Posterior vena cava (tissue), 2 donors: ENCODE data around the gene ANKRD2. TPM values are rescaled to one million over a fixed set of nuclear protein-coding genes. Genes with fewer than 3 reads are reported as not detected.
"Not testable (repeated sequence)": the region's sequence is repeated elsewhere in the genome, so short reads cannot be mapped to it uniquely, and the experiment has no call there.

Experiments used
- DNase-seq: peaks from one replicate; pipeline ENCODE4 v3.0.0-alpha.2; 2020; ENCODE audit warnings: low spot score
- intact Hi-C, 2 donors: fragments of 100-400 bp; cut with DNase I; formaldehyde crosslinking; loops; one replicate each; pipeline versions ENCODE4 v1.14.1 to v1.14.2; 2022 to 2023
- total RNA-seq, 2 donors: library from RNA; stranded (reverse); fragmentation: NEBNext Ultra II Directional; extraction: Animal tissue kit (Norgen Biotek cat#: 25700); gene quantifications; one replicate each; pipeline ENCODE4 v1.2.1, GENCODE V29; 2021
- donor health status: DM: yes; HTN: yes; CAD: no.
- donor health status: DM: yes; HTN: yes; CAD: no.

ANKRD2 gene
- total RNA-seq, 2 donors from 2014 or later: 0.67 to 1.1 TPM

- intact Hi-C loops: loop anchor here in 1 of 2 donors (10.0 kb wide), 1 partner anchor 78 kb away; no protein-coding TSS in a partner anchor
- DNase-seq: peak; percentile 92
Measured at GRCh38 chr10:97542169-97543024, 30.2 kb upstream of the ANKRD2 start.

- intact Hi-C loops: loop anchor here in 1 of 2 donors (10.0 kb wide), 1 partner anchor 78 kb away; no protein-coding TSS in a partner anchor
- peak; percentile 95 for DNase-seq
Measured at GRCh38 chr10:97543025-97543546, 29.5 kb upstream of the ANKRD2 start.

- DNase-seq: peak; percentile 64
- intact Hi-C loops: loop anchor here in 1 of 2 donors (10.0 kb wide), 1 partner anchor 82 kb away; no protein-coding TSS in a partner anchor
Measured at GRCh38 chr10:97546456-97547270, 25.9 kb upstream of the ANKRD2 start.

GRCh38 chr10:97547271-97547600 lies 25.3 kb upstream of the ANKRD2 start:
- intact Hi-C loops: loop anchor here in 1 of 2 donors (10.0 kb wide), 1 partner anchor 82 kb away; no protein-coding TSS in a partner anchor
- DNase-seq: peak; percentile 29

GRCh38 chr10:97547962-97548361 lies 24.6 kb upstream of the ANKRD2 start:
- peak; percentile 16 for DNase-seq
- intact Hi-C loops: loop anchor here in 1 of 2 donors (10.0 kb wide), 1 partner anchor 83 kb away; no protein-coding TSS in a partner anchor

- peak; percentile 50 for DNase-seq
- intact Hi-C loops: loop anchor here in 1 of 2 donors (10.0 kb wide), 1 partner anchor 84 kb away; no protein-coding TSS in a partner anchor
Measured at GRCh38 chr10:97548828-97549455, 23.6 kb upstream of the ANKRD2 start.

- peak; percentile 67 for DNase-seq
- intact Hi-C loops: loop anchor here (10.0 kb wide), 1 partner anchor 85 kb away; no protein-coding TSS in a partner anchor
Measured at GRCh38 chr10:97549587-97550322, 22.8 kb upstream of the ANKRD2 start.

- DNase-seq: peak; percentile 68
Measured at GRCh38 chr10:97550336-97551149, 22.0 kb upstream of the ANKRD2 start.

GRCh38 chr10:97551271-97551670 lies 21.3 kb upstream of the ANKRD2 start:
- peak; percentile 20 for DNase-seq
- intact Hi-C loops: loop anchor here in 1 of 2 donors (10.0 kb wide), 1 partner anchor 86 kb away; no protein-coding TSS in a partner anchor

More at GRCh38 chr10:97550336-97551149, 22.0 kb upstream of the ANKRD2 start:
- intact Hi-C loops: loop anchor here in 1 of 2 donors (10.0 kb wide), 1 partner anchor 86 kb away; no protein-coding TSS in a partner anchor

- DNase-seq: peak; percentile 88
- intact Hi-C loops: loop anchor here in 1 of 2 donors (10.0 kb wide), 1 partner anchor 89 kb away; no protein-coding TSS in a partner anchor
Measured at GRCh38 chr10:97553575-97554031, 19.0 kb upstream of the ANKRD2 start.

GRCh38 chr10:97554336-97554735 lies 18.2 kb upstream of the ANKRD2 start:
- intact Hi-C loops: loop anchor here in 1 of 2 donors (10.0 kb wide), 1 partner anchor 90 kb away; no protein-coding TSS in a partner anchor
- DNase-seq: peak; percentile 31

GRCh38 chr10:97555541-97555940 lies 17.0 kb upstream of the ANKRD2 start:
- intact Hi-C loops: loop anchor here in 1 of 2 donors (10.0 kb wide), 1 partner anchor 91 kb away; no protein-coding TSS in a partner anchor
- DNase-seq: peak; percentile 5

- intact Hi-C loops: not testable (repeated sequence)
- peak; percentile 83 for DNase-seq
Measured at GRCh38 chr10:97560731-97561381, 11.7 kb upstream of the ANKRD2 start.

GRCh38 chr10:97561386-97562077 lies 11.0 kb upstream of the ANKRD2 start:
- intact Hi-C loops: not testable (repeated sequence)
- peak; percentile 32 for DNase-seq

GRCh38 chr10:97562329-97562728 lies 10.2 kb upstream of the ANKRD2 start:
- DNase-seq, intact Hi-C loops: not testable (repeated sequence)

GRCh38 chr10:97563337-97563736 lies 9.2 kb upstream of the ANKRD2 start:
- DNase-seq: no peak
- intact Hi-C loops: no loop called here
